Trophoblast cell (in vitro differentiated cells and primary cell): Measurements from ENCODE around the gene FHL2.
A peak's percentile ranks its signal among the peaks of the same experiment; 100 is the strongest.
"Not testable (repeated sequence)": the region's sequence is repeated elsewhere in the genome, so short reads cannot be mapped to it uniquely, and the experiment has no call there.

Experiments
- DNase-seq, 2 donors: peaks; one replicate each; pipeline ENCODE4 v3.0.0-alpha.2; 2016
- H2AFZ ChIP-seq: 2 replicates; pipeline ENCODE4 v1.6.1; 2013; ENCODE audit warnings: low read length, moderate library complexity, mild to moderate bottlenecking; ENCODE audit not compliant: insufficient read depth, poor library complexity
- H2AK5ac ChIP-seq: 2 replicates; pipeline ENCODE4 v1.6.1; 2013; ENCODE audit warnings: mild to moderate bottlenecking, low read length
- H2BK120ac ChIP-seq: 2 replicates; pipeline ENCODE4 v1.6.1; 2013; ENCODE audit warnings: low read length, mild to moderate bottlenecking, moderate library complexity; ENCODE audit not compliant: insufficient read depth, poor library complexity
- H2BK12ac ChIP-seq: 2 replicates; pipeline ENCODE4 v1.6.1; 2013; ENCODE audit warnings: mild to moderate bottlenecking, low read length, moderate library complexity
- H2BK5ac ChIP-seq: 2 replicates; pipeline ENCODE4 v1.6.1; 2013; ENCODE audit warnings: low read length, low read depth, moderate library complexity, mild to moderate bottlenecking; ENCODE audit not compliant: poor library complexity
- H3K14ac ChIP-seq: 2 replicates; pipeline ENCODE4 v1.6.1; 2013; ENCODE audit warnings: mild to moderate bottlenecking, low read length
- H3K18ac ChIP-seq: 2 replicates; pipeline ENCODE4 v1.6.1; 2013; ENCODE audit warnings: mild to moderate bottlenecking, low read length
- H3K23ac ChIP-seq: 2 replicates; pipeline ENCODE4 v1.6.1; 2013; ENCODE audit warnings: low read length
- H3K27ac ChIP-seq: 2 replicates; pipeline ENCODE4 v1.5.1; 2013; ENCODE audit warnings: low read depth, mild to moderate bottlenecking, inconsistent platforms, low read length, moderate library complexity
- H3K27me3 ChIP-seq: 2 replicates; pipeline ENCODE4 v1.6.1; 2013; ENCODE audit warnings: inconsistent platforms, mild to moderate bottlenecking, low read length, moderate library complexity; ENCODE audit not compliant: insufficient read depth
- H3K36me3 ChIP-seq, 2 experiments: 1 replicate in 1 of 2; 2 replicates in 1 of 2; pipeline ENCODE4 v1.6.1; 2013; ENCODE audit warnings: low read length in 2 of 2, mild to moderate bottlenecking in 2 of 2, moderate library complexity in 1 of 2; ENCODE audit not compliant: insufficient read depth in 2 of 2, control insufficient read depth in 1 of 2
- H3K4ac ChIP-seq: 2 replicates; pipeline ENCODE4 v1.6.1; 2013; ENCODE audit warnings: low read depth, mild to moderate bottlenecking, low read length, moderate library complexity
- H3K4me1 ChIP-seq, 2 experiments: 1 replicate in 1 of 2; 2 replicates in 1 of 2; pipeline ENCODE4 v1.6.1; 2013; ENCODE audit warnings: low read length in 2 of 2, mild to moderate bottlenecking in 2 of 2, moderate library complexity in 1 of 2; ENCODE audit not compliant: insufficient read depth in 2 of 2, control insufficient read depth in 1 of 2
- H3K4me2 ChIP-seq: 2 replicates; pipeline ENCODE4 v1.6.1; 2013; ENCODE audit warnings: inconsistent platforms, mild to moderate bottlenecking, low read length, moderate library complexity
- H3K4me3 ChIP-seq: 2 replicates; pipeline ENCODE4 v1.5.1; 2013; ENCODE audit warnings: mild to moderate bottlenecking, low read depth, low read length, inconsistent platforms
- H3K79me1 ChIP-seq: one replicate; pipeline ENCODE4 v1.6.1; 2013; ENCODE audit warnings: low read length
- H3K79me2 ChIP-seq: 2 replicates; pipeline ENCODE4 v1.6.1; 2013; ENCODE audit warnings: low read length, mild to moderate bottlenecking; ENCODE audit not compliant: control insufficient read depth, insufficient read depth, poor library complexity
- H3K9ac ChIP-seq: 2 replicates; pipeline ENCODE4 v1.6.1; 2013; ENCODE audit warnings: mild to moderate bottlenecking, low read length
- H3K9me3 ChIP-seq: 2 replicates; pipeline ENCODE4 v1.6.1; 2013; ENCODE audit warnings: low read depth, mild to moderate bottlenecking, control low read depth, inconsistent platforms, low read length; ENCODE audit not compliant: insufficient read depth
- H4K12ac ChIP-seq: 2 replicates; pipeline ENCODE4 v1.6.1; 2013; ENCODE audit warnings: low read depth, mild to moderate bottlenecking, low read length, moderate library complexity
- H4K8ac ChIP-seq: 2 replicates; pipeline ENCODE4 v1.6.1; 2013; ENCODE audit warnings: low read depth, mild to moderate bottlenecking, low read length, moderate library complexity
- H4K91ac ChIP-seq: one replicate; pipeline ENCODE4 v1.6.1; 2013; ENCODE audit warnings: low read depth, mild to moderate bottlenecking, low read length, moderate library complexity
- WGBS: extraction: QIAGEN DNeasy Blood & Tissue Kit; methylation state at CpG from one replicate; pipeline ENCODE4 v1.1.7; 2013; ENCODE audit warnings: missing lambda C conversion rate; ENCODE audit not compliant: insufficient read length, insufficient coverage; ENCODE audit errors: extremely low coverage; 5-methylcytosine and 5-hydroxymethylcytosine counted together

The FHL2 gene

DNA sequence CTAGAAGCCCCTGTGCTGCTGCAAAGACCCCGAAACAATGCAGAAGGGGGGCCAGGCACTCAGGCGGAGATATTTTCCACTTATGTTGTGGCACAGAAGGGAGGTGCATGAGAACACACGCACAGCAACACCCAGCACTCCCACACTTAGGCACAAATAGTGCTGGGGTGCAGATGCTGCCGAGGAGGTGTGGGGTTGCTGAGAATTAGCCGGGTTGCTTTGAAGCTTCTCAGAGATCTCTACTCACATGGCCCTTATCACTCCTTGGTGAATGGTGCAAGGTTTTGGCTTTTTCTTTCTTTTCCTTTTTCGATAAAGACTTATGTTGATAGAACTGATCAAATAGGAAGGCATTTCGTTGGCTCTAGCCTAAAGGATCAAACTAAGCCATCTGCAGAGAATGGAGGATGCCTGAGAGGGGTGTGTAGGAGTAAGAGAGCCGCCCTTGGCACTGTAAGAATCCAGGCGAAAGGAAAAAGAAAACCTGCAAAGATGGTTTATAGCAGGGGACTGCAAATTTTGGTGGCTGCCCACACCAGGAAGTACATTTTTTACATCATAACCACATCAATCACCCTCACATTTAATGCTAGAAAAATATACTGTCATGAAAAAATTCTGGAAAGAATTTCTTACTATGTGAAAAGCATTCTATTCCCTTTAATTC, 27.9 kb upstream of the FHL2 start:
- Histone ChIP-seq H4K12ac (no peak overlapping the region), H3K4me3 (no peak overlapping the region), H2AK5ac (no peak overlapping the region), H4K91ac (no peak overlapping the region), H3K9ac (no peak overlapping the region), H2BK120ac (no peak overlapping the region), H3K23ac (no peak overlapping the region), H3K79me1 (peaks cover 2% of the 10 kb centered on the region), H3K4me2 (no peak overlapping the region), H3K27me3 (no peaks in the 10 kb centered on the region), H2AFZ (no peak overlapping the region), H3K36me3 (no peaks in the 10 kb centered on the region), H3K18ac (no peak overlapping the region), H2BK5ac (no peak overlapping the region), H3K14ac (no peak overlapping the region), H3K4ac (no peak overlapping the region), H3K4me1 (peaks cover 0 to 6% of the 10 kb centered on the region in 2 experiments), H2BK12ac (no peak overlapping the region), H3K9me3 (no peaks in the 10 kb centered on the region), H4K8ac (no peak overlapping the region), H3K27ac (no peak overlapping the region), H3K79me2 (no peaks in the 10 kb centered on the region)
- DNase-seq: peak in 1 of 2 donors; percentile 20
- no CpG with 5 or more reads among the region's 9 CpGs for WGBS

DNA sequence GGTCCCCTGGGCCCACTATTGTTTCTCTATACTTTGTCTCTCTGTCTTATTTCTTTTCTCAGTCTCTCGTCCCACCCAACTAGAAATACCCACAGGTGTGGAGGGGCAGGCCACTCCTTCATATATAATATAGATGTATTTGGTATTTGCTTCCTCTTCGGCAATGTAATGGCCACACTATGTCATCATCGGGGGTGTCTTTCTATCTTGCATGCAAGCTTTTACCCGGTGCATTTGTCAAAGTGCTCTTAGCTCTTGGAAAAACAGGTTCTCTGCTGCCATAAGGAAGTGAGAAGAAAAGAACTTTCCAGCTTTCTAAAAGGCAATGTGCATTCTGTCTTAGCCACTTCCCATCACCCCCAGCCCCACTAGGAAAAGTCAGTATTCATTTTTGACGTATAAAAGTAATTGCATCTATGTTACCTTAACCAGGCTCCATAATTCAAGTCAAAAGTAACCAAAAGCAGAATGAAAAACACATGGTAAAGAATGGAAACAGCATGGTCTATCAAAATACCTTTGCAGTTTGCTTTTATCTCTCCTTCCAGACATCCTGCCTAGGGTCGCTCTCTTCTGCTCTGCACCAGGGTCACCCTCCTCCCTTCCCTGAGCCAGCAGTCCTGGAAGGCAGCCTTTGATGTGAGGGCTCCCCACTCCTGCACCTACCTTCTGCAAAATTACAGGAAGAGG, 27.2 kb upstream of the FHL2 start:
- Histone ChIP-seq H4K91ac (no peak overlapping the region), H2BK5ac (no peak overlapping the region)
- WGBS: no CpG with 5 or more reads among the region's 6 CpGs

DNA sequence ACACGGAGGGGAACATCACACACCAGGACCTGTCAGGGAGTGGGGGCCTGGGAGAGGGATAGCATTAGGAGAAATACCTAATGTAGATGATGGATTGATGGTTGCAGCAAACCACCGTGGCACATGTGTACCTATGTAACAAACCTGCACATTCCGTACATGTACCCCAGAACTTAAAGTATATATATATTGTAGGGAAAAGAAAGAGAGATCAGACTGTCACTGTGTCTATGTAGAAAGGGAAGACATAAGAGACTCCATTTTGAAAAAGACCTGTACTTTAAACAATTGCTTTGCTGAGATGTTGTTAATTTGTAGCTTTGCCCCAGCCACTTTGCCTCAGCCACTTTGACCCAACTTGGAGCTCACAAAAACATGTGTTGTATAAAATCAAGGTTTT, 26.0 kb upstream of the FHL2 start:
- not testable (repeated sequence) for H4K8ac ChIP-seq, H3K4me1 ChIP-seq, H3K18ac ChIP-seq, H3K4me2 ChIP-seq, H3K27me3 ChIP-seq, H2BK120ac ChIP-seq, H3K36me3 ChIP-seq, H3K79me2 ChIP-seq, H4K12ac ChIP-seq, H3K9me3 ChIP-seq, H2AK5ac ChIP-seq, H3K27ac ChIP-seq, H2AFZ ChIP-seq, H3K9ac ChIP-seq, H3K79me1 ChIP-seq, H2BK12ac ChIP-seq, DNase-seq, H3K23ac ChIP-seq, H4K91ac ChIP-seq, H3K4me3 ChIP-seq, H3K14ac ChIP-seq, H2BK5ac ChIP-seq, H3K4ac ChIP-seq
- WGBS: no CpG with 5 or more reads among the region's 3 CpGs

More for the DNA sequence above, 27.2 kb upstream of the FHL2 start:
- Histone ChIP-seq H2BK12ac (no peak overlapping the region), H3K79me1 (peaks cover 2% of the 10 kb centered on the region), H3K4me2 (no peak overlapping the region), H3K27me3 (no peaks in the 10 kb centered on the region), H3K4ac (no peak overlapping the region), H3K9me3 (no peaks in the 10 kb centered on the region), H3K9ac (no peak overlapping the region), H4K8ac (no peak overlapping the region), H3K18ac (no peak overlapping the region), H3K36me3 (no peaks in the 10 kb centered on the region), H2AK5ac (no peak overlapping the region), H3K27ac (no peak overlapping the region), H2BK120ac (no peak overlapping the region), H2AFZ (no peak overlapping the region), H3K4me1 (peaks cover 0 to 6% of the 10 kb centered on the region in 2 experiments), H3K14ac (no peak overlapping the region), H3K23ac (no peak overlapping the region), H4K12ac (no peak overlapping the region), H3K4me3 (no peak overlapping the region), H3K79me2 (no peaks in the 10 kb centered on the region)
- no peak for DNase-seq

DNA sequence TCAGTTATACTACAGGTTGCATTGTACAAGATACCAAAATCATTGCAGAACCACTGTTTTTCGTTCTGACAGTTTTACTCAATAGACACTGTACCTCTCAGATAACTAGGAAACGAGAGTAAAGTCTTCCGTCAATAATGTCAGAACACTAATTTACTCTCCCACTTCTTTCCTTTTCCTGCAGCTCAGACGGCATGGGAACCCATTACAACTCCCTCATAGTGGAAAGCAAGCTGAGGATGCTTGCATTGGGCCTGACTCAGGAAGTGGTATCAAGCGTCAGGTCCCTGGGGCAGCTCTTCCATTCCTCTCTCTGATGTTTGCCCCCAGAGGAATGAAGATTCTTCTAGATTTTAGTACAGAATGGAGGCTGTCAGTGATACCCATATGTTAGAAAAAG, 23.9 kb upstream of the FHL2 start:
- WGBS: no CpG with 5 or more reads among the region's 5 CpGs
- Histone ChIP-seq H3K27me3 (no peaks in the 10 kb centered on the region), H2BK5ac (no peak overlapping the region)

More for the DNA sequence above, 23.9 kb upstream of the FHL2 start:
- Histone ChIP-seq H3K14ac (no peak overlapping the region), H3K4ac (no peak overlapping the region), H2BK12ac (no peak overlapping the region), H3K23ac (no peak overlapping the region), H3K36me3 (no peaks in the 10 kb centered on the region), H3K4me2 (no peak overlapping the region), H3K18ac (no peak overlapping the region), H2AFZ (no peak overlapping the region), H3K4me1 (peaks cover 0 to 6% of the 10 kb centered on the region in 2 experiments), H3K4me3 (no peak overlapping the region), H3K79me2 (no peaks in the 10 kb centered on the region), H3K9me3 (no peaks in the 10 kb centered on the region), H2BK120ac (no peak overlapping the region), H4K12ac (no peak overlapping the region), H4K91ac (no peak overlapping the region), H3K79me1 (no peaks in the 10 kb centered on the region), H3K27ac (no peak overlapping the region), H3K9ac (no peak overlapping the region), H4K8ac (no peak overlapping the region), H2AK5ac (no peak overlapping the region)
- no peak for DNase-seq
